ENCODE results near the gene GDF10.

GDF10 gene

GRCh38 chr10:47299611-47300428 is at the start of gene GDF10:
Gene GDF10 (plus strand): TSS chr10:47300197. CDS start chr10:47300652, 455 bp downstream.
- no peak for DNase-seq (ENCODE audit: low spot score)

GRCh38 chr10:47252093-47252780 is 47.8 kb upstream of the GDF10 start:
- DNase-seq (ENCODE audit: low spot score) = no peak

- DNase-seq (ENCODE audit: low spot score) = no peak
These were observed 46.9 kb upstream of the GDF10 start for GRCh38 chr10:47253030-47253637.

- DNase-seq (ENCODE audit: low spot score) = no peak
These were observed 46.2 kb upstream of the GDF10 start for GRCh38 chr10:47253651-47254375.

- no peak for DNase-seq (ENCODE audit: low spot score)
These were observed 45.4 kb upstream of the GDF10 start for GRCh38 chr10:47254611-47255010.

- DNase-seq (ENCODE audit: low spot score) = no peak
These were observed 44.8 kb upstream of the GDF10 start for GRCh38 chr10:47255033-47255813.

GRCh38 chr10:47255866-47256265 is 44.1 kb upstream of the GDF10 start:
- DNase-seq (ENCODE audit: low spot score) = no peak

- no peak for DNase-seq (ENCODE audit: low spot score)
These were observed 43.2 kb upstream of the GDF10 start for GRCh38 chr10:47256751-47257336.

- no peak for DNase-seq (ENCODE audit: low spot score)
These were observed 42.4 kb upstream of the GDF10 start for GRCh38 chr10:47257396-47258120.

- DNase-seq (ENCODE audit: low spot score) = no peak
These were observed 41.1 kb upstream of the GDF10 start for GRCh38 chr10:47258921-47259320.

GRCh38 chr10:47259466-47259865 is 40.5 kb upstream of the GDF10 start:
- DNase-seq (ENCODE audit: low spot score) = no peak

- DNase-seq (ENCODE audit: low spot score) = no peak
These were observed 39.4 kb upstream of the GDF10 start for GRCh38 chr10:47260505-47261111.

GRCh38 chr10:47261121-47261520 is 38.9 kb upstream of the GDF10 start:
- DNase-seq (ENCODE audit: low spot score) = peak; percentile 74

- DNase-seq (ENCODE audit: low spot score) = no peak
These were observed 38.4 kb upstream of the GDF10 start for GRCh38 chr10:47261556-47261955.

- no peak for DNase-seq (ENCODE audit: low spot score)
These were observed 37.1 kb upstream of the GDF10 start for GRCh38 chr10:47262606-47263533.

- DNase-seq (ENCODE audit: low spot score) = no peak
These were observed 35.2 kb upstream of the GDF10 start for GRCh38 chr10:47264797-47265281.

- no peak for DNase-seq (ENCODE audit: low spot score)
These were observed 33.4 kb upstream of the GDF10 start for GRCh38 chr10:47266602-47267001.

- no peak for DNase-seq (ENCODE audit: low spot score)
These were observed 31.3 kb upstream of the GDF10 start for GRCh38 chr10:47268696-47269095.

- no peak for DNase-seq (ENCODE audit: low spot score)
These were observed 30.7 kb upstream of the GDF10 start for GRCh38 chr10:47269294-47269693.
